OCI-LY7 (cell line): ENCODE results near the gene UBQLN2.

Source experiments
- EZH2phosphoT487 ChIP-seq: fragments of 200-600 bp; sonication (generic); IDR thresholded peaks from 2 replicates; pipeline ENCODE4 v1.6.1; 2018; ENCODE audit warnings: low read depth, borderline replicate concordance, mild to moderate bottlenecking, mixed run types, antibody characterized with exemption, low read length, moderate library complexity, mixed read lengths
- TF ChIP-seq, protein P1 (sequence below): fragments of 200-600 bp; sonication (generic); conservative IDR thresholded peaks from 2 replicates; pipeline ENCODE4 v1.5.1; 2014; ENCODE audit warnings: mild to moderate bottlenecking, antibody characterized with exemption, low read length, moderate library complexity, mixed read lengths

- TF ChIP-seq, protein P1, sequence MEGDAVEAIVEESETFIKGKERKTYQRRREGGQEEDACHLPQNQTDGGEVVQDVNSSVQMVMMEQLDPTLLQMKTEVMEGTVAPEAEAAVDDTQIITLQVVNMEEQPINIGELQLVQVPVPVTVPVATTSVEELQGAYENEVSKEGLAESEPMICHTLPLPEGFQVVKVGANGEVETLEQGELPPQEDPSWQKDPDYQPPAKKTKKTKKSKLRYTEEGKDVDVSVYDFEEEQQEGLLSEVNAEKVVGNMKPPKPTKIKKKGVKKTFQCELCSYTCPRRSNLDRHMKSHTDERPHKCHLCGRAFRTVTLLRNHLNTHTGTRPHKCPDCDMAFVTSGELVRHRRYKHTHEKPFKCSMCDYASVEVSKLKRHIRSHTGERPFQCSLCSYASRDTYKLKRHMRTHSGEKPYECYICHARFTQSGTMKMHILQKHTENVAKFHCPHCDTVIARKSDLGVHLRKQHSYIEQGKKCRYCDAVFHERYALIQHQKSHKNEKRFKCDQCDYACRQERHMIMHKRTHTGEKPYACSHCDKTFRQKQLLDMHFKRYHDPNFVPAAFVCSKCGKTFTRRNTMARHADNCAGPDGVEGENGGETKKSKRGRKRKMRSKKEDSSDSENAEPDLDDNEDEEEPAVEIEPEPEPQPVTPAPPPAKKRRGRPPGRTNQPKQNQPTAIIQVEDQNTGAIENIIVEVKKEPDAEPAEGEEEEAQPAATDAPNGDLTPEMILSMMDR, result no peak
- TF ChIP-seq EZH2phosphoT487, result no peak
Measured at GRCh38 chrX:56564164-56564885, 898 bp downstream of the UBQLN2 start.
